OCI-LY7 (cell line): ENCODE results near the gene MC3R.

Experiments used
- CTCF ChIP-seq: fragments of 200-600 bp; sonication (generic); conservative IDR thresholded peaks from 2 replicates; pipeline ENCODE4 v1.5.1; 2014; ENCODE audit warnings: mild to moderate bottlenecking, antibody characterized with exemption, low read length, moderate library complexity, mixed read lengths
- EZH2phosphoT487 ChIP-seq: fragments of 200-600 bp; sonication (generic); IDR thresholded peaks from 2 replicates; pipeline ENCODE4 v1.6.1; 2018; ENCODE audit warnings: low read depth, borderline replicate concordance, mild to moderate bottlenecking, mixed run types, antibody characterized with exemption, low read length, moderate library complexity, mixed read lengths

- no peak for TF ChIP-seq CTCF
- TF ChIP-seq EZH2phosphoT487 = no peak
Observed at GRCh38 chr20:56257604-56258003, 9.1 kb downstream of the MC3R start.
